HEK293 (cell line): ENCODE results near the gene CUL3.
A peak's percentile ranks its signal among the peaks of the same experiment; 100 is the strongest.

Experiments used
- CTCF ChIA-PET: fragments of 350-600 bp; formaldehyde crosslinking; extraction: SDS; loops from one replicate; lab custom pipeline; 2021; ENCODE audit warnings: antibody characterized with exemption; lab: Yijun Ruan, JAX
- POLR2A ChIA-PET: fragments of 300-600 bp; formaldehyde crosslinking; extraction: SDS; loops from one replicate; lab custom pipeline; 2020; ENCODE audit warnings: antibody characterized with exemption, inconsistent platforms; lab: Yijun Ruan, JAX
- H3K27ac ChIP-seq: fragments of 200-500 bp; sonication (Bioruptor generic); 2 replicates; pipeline ENCODE4 v1.5.1; 2014; ENCODE audit warnings: low read depth, low read length, control low read depth, inconsistent platforms; ENCODE audit errors: extremely low read depth
- H3K36me3 ChIP-seq, 2 experiments: fragments of 200-500 bp in 1 of 2; sonication (Bioruptor generic) in 1 of 2; 1 replicate in 1 of 2; 2 replicates in 1 of 2; pipeline ENCODE4 v1.5.1; 2014 to 2017; ENCODE audit warnings: inconsistent platforms in 2 of 2, low read length in 2 of 2; ENCODE audit not compliant: control insufficient read depth in 2 of 2, insufficient read depth in 1 of 2
- H3K4me1 ChIP-seq: fragments of 200-500 bp; sonication (Bioruptor generic); 2 replicates; pipeline ENCODE4 v1.5.1; 2014; ENCODE audit warnings: mild to moderate bottlenecking, low read length, inconsistent platforms; ENCODE audit not compliant: control insufficient read depth, insufficient read depth
- H3K4me3 ChIP-seq: 2 replicates; pipeline ENCODE4 v1.5.1; 2011; ENCODE audit warnings: low read depth, mild to moderate bottlenecking, control low read depth, low read length, moderate library complexity
- H3K9me3 ChIP-seq: fragments of 200-500 bp; sonication (Bioruptor generic); 2 replicates; pipeline ENCODE4 v1.5.1; 2014; ENCODE audit warnings: low read depth, low read length, inconsistent platforms; ENCODE audit not compliant: control insufficient read depth, insufficient read depth
- MZF1 ChIP-seq: fragments of 450-650 bp; formaldehyde crosslinking; IDR thresholded peaks from 2 replicates; pipeline ENCODE4 v1.5.1; 2017; ENCODE audit warnings: missing biosample characterization, missing genetic modification characterization, borderline replicate concordance
- SETDB1 ChIP-seq: IDR thresholded peaks from one replicate; pipeline ENCODE4 v1.6.1; 2017; ENCODE audit warnings: mild to moderate bottlenecking, low read length, moderate library complexity, mixed read lengths; ENCODE audit not compliant: insufficient read length
- YY1 ChIP-seq: fragments of 450-650 bp; formaldehyde crosslinking; IDR thresholded peaks from 2 replicates; pipeline ENCODE4 v1.5.1; 2018; ENCODE audit warnings: missing biosample characterization, missing genetic modification characterization
- ZBTB20 ChIP-seq: fragments of 450-650 bp; formaldehyde crosslinking; IDR thresholded peaks from 2 replicates; pipeline ENCODE4 v1.5.1; 2016; ENCODE audit warnings: missing biosample characterization, missing genetic modification characterization
- ZBTB21 ChIP-seq: fragments of 450-650 bp; formaldehyde crosslinking; IDR thresholded peaks from 2 replicates; pipeline ENCODE4 v1.5.1; 2017; ENCODE audit warnings: missing biosample characterization, missing genetic modification characterization
- ZBTB7A ChIP-seq: fragments of 450-650 bp; formaldehyde crosslinking; IDR thresholded peaks from 2 replicates; pipeline ENCODE4 v1.5.1; 2016; ENCODE audit warnings: low read depth, missing biosample characterization, missing genetic modification characterization
- ZFP37 ChIP-seq: fragments of 450-650 bp; formaldehyde crosslinking; IDR thresholded peaks from 2 replicates; pipeline ENCODE4 v1.5.1; 2016; ENCODE audit warnings: missing biosample characterization, missing genetic modification characterization
- ZNF112 ChIP-seq: fragments of 450-650 bp; formaldehyde crosslinking; IDR thresholded peaks from 2 replicates; pipeline ENCODE4 v1.5.0; 2017; ENCODE audit warnings: missing biosample characterization, missing genetic modification characterization
- ZNF121 ChIP-seq: fragments of 450-650 bp; formaldehyde crosslinking; IDR thresholded peaks from 2 replicates; pipeline ENCODE4 v1.5.1; 2016; ENCODE audit warnings: missing biosample characterization, missing genetic modification characterization
- ZNF138 ChIP-seq: fragments of 450-650 bp; formaldehyde crosslinking; IDR thresholded peaks from 2 replicates; pipeline ENCODE4 v1.5.1; 2016; ENCODE audit warnings: missing biosample characterization, missing genetic modification characterization, borderline replicate concordance
- ZNF184 ChIP-seq: fragments of 450-650 bp; IDR thresholded peaks from 2 replicates; pipeline ENCODE4 v1.5.1; 2018; ENCODE audit warnings: missing biosample characterization, mild to moderate bottlenecking, missing genetic modification characterization
- ZNF341 ChIP-seq: fragments of 450-650 bp; formaldehyde crosslinking; IDR thresholded peaks from 2 replicates; pipeline ENCODE4; 2016; ENCODE audit warnings: low read depth, missing biosample characterization, missing genetic modification characterization
- ZNF354C ChIP-seq: fragments of 450-650 bp; formaldehyde crosslinking; IDR thresholded peaks from 2 replicates; pipeline ENCODE4 v1.5.1; 2016; ENCODE audit warnings: missing biosample characterization, missing genetic modification characterization, low read depth, borderline replicate concordance
- ZNF473 ChIP-seq: fragments of 450-650 bp; formaldehyde crosslinking; IDR thresholded peaks from 2 replicates; pipeline ENCODE4 v1.5.1; 2017; ENCODE audit warnings: missing biosample characterization, missing genetic modification characterization
- ZNF514 ChIP-seq: fragments of 450-650 bp; formaldehyde crosslinking; IDR thresholded peaks from 2 replicates; pipeline ENCODE4 v1.5.1; 2016; ENCODE audit warnings: missing biosample characterization, missing genetic modification characterization
- ZNF521 ChIP-seq: fragments of 450-650 bp; formaldehyde crosslinking; IDR thresholded peaks from 2 replicates; pipeline ENCODE4 v1.5.1; 2017; ENCODE audit warnings: missing biosample characterization, mild to moderate bottlenecking, missing genetic modification characterization
- ZNF571 ChIP-seq: fragments of 450-650 bp; formaldehyde crosslinking; IDR thresholded peaks from 2 replicates; pipeline ENCODE4 v1.5.0; 2017; ENCODE audit warnings: missing biosample characterization, missing genetic modification characterization
- ZNF610 ChIP-seq: fragments of 450-650 bp; formaldehyde crosslinking; IDR thresholded peaks from 2 replicates; pipeline ENCODE4 v1.5.1; 2016; ENCODE audit warnings: missing biosample characterization, missing genetic modification characterization, borderline replicate concordance
- ZXDB ChIP-seq: fragments of 450-650 bp; formaldehyde crosslinking; IDR thresholded peaks from 2 replicates; pipeline ENCODE4 v1.5.1; 2016; ENCODE audit warnings: missing biosample characterization, missing genetic modification characterization
- TF ChIP-seq, protein P1 (sequence below): fragments of 450-650 bp; IDR thresholded peaks from 2 replicates; pipeline ENCODE4 v1.5.1; 2018; ENCODE audit warnings: missing biosample characterization, missing genetic modification characterization
- TF ChIP-seq, protein P2 (sequence below): fragments of 450-650 bp; formaldehyde crosslinking; IDR thresholded peaks from 2 replicates; pipeline ENCODE4 v1.5.1; 2017; ENCODE audit warnings: missing biosample characterization, mild to moderate bottlenecking, missing genetic modification characterization, moderate library complexity
- TF ChIP-seq, protein P3 (sequence below): fragments of 450-650 bp; IDR thresholded peaks from 2 replicates; pipeline ENCODE4 v1.5.1; 2018; ENCODE audit warnings: missing biosample characterization, mild to moderate bottlenecking, missing genetic modification characterization

Gene CUL3

DNA sequence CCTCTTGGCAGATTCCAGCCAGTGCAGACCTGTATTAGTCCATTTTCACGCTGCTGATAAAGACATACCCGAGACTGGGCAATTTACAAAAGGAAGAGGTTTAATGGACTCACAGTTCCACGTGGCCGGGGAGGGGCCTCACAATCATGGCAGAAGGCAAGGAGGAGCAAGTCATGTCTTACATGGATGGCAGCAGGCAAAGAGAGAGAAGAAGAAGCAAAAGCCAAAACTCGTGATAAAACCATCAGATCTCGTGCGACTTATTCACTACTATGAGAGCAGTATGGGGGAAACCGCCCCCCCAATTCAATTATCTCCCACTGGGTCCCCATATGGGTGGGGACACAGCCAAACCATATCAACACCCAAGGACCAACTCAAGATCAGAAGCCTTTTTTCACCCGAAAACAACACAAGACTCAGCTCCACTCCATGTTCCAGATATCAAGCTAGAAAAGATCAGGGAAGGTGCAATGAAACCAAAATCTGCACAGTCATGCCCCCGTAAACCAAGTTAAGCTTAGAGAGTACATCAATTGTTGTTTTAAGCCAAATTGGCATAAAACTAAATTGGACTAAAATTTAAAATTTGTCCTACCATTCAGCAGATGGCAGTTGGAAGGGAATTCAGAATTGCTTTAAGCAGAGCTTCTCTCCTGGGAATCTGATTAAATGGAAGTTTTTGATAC is 127.6 kb downstream of the CUL3 start:
- TF ChIP-seq ZNF610 (tag by site-specific recombination) (no peak), SETDB1 (peak; percentile 32)
- TF ChIP-seq, all 188 proteins: peak for 1
- no peak overlapping the region for H3K27ac ChIP-seq
- no peak overlapping the region for H3K4me3 ChIP-seq
- CTCF ChIA-PET = interaction anchor here (0.6 to 0.9 kb wide), 2 partner anchors 172 to 193 kb away, joined by 3 read pairs; no protein-coding TSS in a partner anchor
- no peaks in the 10 kb centered on the region for H3K4me1 ChIP-seq
- H3K9me3 ChIP-seq = no peaks in the 10 kb centered on the region
- POLR2A ChIA-PET = no interaction called here
- no peaks in the 10 kb centered on the region for H3K36me3 ChIP-seq

DNA sequence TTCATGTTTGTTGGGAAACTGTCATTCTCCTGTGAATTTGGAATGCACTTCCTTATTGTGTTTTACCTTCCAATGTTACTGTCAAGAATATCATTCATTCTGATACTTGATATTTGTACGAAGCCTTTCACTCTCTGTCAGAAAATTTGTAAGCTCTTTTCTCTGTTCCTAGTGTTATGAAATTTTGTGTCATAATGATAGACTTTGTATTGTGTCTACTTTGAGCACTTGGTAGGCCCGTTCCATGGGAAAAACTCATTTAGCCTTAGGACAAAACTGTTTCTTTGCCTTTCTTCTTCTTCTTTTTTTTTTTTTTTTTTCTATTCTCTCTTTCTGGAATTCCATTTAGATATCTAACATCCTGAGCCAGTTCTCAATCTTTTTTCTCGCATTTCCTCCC is 131.3 kb downstream of the CUL3 start:
- no peak for TF ChIP-seq ZNF112 (tag by site-specific recombination)
- TF ChIP-seq ZNF121 (tag by site-specific recombination) = no peak
- TF ChIP-seq, protein P1, sequence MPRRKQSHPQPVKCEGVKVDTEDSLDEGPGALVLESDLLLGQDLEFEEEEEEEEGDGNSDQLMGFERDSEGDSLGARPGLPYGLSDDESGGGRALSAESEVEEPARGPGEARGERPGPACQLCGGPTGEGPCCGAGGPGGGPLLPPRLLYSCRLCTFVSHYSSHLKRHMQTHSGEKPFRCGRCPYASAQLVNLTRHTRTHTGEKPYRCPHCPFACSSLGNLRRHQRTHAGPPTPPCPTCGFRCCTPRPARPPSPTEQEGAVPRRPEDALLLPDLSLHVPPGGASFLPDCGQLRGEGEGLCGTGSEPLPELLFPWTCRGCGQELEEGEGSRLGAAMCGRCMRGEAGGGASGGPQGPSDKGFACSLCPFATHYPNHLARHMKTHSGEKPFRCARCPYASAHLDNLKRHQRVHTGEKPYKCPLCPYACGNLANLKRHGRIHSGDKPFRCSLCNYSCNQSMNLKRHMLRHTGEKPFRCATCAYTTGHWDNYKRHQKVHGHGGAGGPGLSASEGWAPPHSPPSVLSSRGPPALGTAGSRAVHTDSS (tag by site-specific recombination) = no peak
- TF ChIP-seq ZNF184 (tag by site-specific recombination) = no peak
- no peak for TF ChIP-seq ZNF354C (tag by site-specific recombination)
- no peak for TF ChIP-seq YY1 (tag by site-specific recombination)
- TF ChIP-seq ZNF341 = no peak
- no peak for TF ChIP-seq ZNF521
- TF ChIP-seq MZF1 (tag by site-specific recombination) = no peak
- TF ChIP-seq ZBTB21 (tag by site-specific recombination) = no peak
- no peak for TF ChIP-seq ZBTB20 (tag by site-specific recombination)
- no peak for TF ChIP-seq ZFP37 (tag by site-specific recombination)

DNA sequence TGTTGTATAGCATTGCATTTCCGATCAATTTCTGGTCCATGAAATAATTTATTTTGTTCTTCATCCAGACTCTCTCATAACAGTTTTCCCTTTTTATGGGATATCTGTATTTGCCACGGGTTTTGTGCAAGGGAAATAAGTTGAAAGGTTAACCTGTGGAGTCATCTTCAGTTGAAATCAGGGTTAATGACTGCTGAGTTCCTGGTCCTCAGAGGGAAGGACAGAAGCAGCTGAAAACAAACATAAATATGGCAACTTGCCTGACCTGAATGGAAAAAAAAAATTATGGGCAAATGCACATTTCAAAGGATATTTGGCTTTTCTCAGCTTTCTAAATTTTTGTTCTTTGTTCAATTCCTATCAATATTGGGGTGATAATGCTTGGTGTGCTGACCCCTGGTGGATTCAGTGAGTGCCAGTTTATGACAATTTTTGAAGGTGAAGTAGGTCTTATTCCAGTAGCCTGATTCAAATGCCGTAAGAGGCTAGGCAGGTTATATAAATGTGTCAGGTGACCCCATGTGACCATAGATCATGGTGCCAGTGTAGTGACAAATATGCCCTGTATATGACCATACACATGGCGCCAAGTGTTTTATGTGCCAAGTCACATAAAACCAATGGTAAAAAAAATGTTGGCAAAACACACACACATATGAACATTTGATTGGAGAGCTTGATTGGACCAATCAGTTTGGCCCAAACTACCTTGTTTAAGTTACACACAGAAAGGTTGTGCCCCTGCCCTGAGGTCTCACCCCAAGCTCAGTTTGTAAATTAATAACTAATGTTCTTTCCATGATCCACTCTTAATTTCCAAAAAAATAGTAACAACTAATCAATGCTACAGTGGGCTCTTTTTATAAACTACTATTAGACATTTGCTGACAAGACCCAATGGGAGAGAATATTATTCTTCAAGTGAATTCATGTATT is 135.7 kb downstream of the CUL3 start:
- CTCF ChIA-PET = interaction anchor here (0.6 to 1.3 kb wide), 10 partner anchors 10 to 714 kb away, joined by 3 to 6 read pairs (median 3); no protein-coding TSS in a partner anchor
- no peaks in the 10 kb centered on the region for H3K9me3 ChIP-seq
- H3K36me3 ChIP-seq = no peaks in the 10 kb centered on the region
- POLR2A ChIA-PET = no interaction called here
- H3K4me3 ChIP-seq = no peak overlapping the region
- TF ChIP-seq ZBTB7A (tag by site-specific recombination) (no peak), ZNF473 (no peak), ZNF571 (tag by site-specific recombination) (no peak), ZNF138 (tag by site-specific recombination) (no peak), ZNF184 (tag by site-specific recombination) (no peak), ZNF121 (tag by site-specific recombination) (no peak), ZNF514 (tag by site-specific recombination) (no peak), ZXDB (no peak)
- TF ChIP-seq, protein P2, sequence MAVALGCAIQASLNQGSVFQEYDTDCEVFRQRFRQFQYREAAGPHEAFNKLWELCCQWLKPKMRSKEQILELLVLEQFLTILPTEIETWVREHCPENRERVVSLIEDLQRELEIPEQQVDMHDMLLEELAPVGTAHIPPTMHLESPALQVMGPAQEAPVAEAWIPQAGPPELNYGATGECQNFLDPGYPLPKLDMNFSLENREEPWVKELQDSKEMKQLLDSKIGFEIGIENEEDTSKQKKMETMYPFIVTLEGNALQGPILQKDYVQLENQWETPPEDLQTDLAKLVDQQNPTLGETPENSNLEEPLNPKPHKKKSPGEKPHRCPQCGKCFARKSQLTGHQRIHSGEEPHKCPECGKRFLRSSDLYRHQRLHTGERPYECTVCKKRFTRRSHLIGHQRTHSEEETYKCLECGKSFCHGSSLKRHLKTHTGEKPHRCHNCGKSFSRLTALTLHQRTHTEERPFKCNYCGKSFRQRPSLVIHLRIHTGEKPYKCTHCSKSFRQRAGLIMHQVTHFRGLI (tag by site-specific recombination) = no peak
- TF ChIP-seq, protein P3, sequence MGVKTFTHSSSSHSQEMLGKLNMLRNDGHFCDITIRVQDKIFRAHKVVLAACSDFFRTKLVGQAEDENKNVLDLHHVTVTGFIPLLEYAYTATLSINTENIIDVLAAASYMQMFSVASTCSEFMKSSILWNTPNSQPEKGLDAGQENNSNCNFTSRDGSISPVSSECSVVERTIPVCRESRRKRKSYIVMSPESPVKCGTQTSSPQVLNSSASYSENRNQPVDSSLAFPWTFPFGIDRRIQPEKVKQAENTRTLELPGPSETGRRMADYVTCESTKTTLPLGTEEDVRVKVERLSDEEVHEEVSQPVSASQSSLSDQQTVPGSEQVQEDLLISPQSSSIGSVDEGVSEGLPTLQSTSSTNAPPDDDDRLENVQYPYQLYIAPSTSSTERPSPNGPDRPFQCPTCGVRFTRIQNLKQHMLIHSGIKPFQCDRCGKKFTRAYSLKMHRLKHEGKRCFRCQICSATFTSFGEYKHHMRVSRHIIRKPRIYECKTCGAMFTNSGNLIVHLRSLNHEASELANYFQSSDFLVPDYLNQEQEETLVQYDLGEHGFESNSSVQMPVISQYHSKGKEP = no peak
- TF ChIP-seq, all 188 proteins: peak for 0
- Histone ChIP-seq H3K27ac (no peak overlapping the region), H3K4me1 (no peaks in the 10 kb centered on the region)

More for the DNA sequence above, 131.3 kb downstream of the CUL3 start:
- Histone ChIP-seq H3K4me1 (no peaks in the 10 kb centered on the region), H3K36me3 (no peaks in the 10 kb centered on the region), H3K27ac (no peak overlapping the region), H3K9me3 (no peaks in the 10 kb centered on the region), H3K4me3 (no peak overlapping the region)
- CTCF ChIA-PET = interaction anchor here (0.7 to 1.2 kb wide), 3 partner anchors 13 to 341 kb away, joined by 3 to 4 read pairs (median 3); no protein-coding TSS in a partner anchor
- POLR2A ChIA-PET = interaction anchor here (0.8 kb wide), 1 partner anchor 14 kb away, joined by 5 read pairs; no protein-coding TSS in a partner anchor
